ENCODE measurements around the gene TMEM258. TPM values are rescaled to one million over a fixed set of nuclear protein-coding genes. Genes with fewer than 3 reads are reported as not detected.
A peak's percentile ranks its signal among the peaks of the same experiment; 100 is the strongest.

The TMEM258 gene
- polyA plus RNA-seq, 10 donors, result 123 to 167 (median 137) TPM

- DNase-seq, result no peak
Observed at GRCh38 chr11:61762223-61762615, 30.2 kb downstream of the TMEM258 start.

GRCh38 chr11:61761440-61762222 is 30.8 kb downstream of the TMEM258 start:
- DNase-seq, result no peak

GRCh38 chr11:61760946-61761345 is 31.5 kb downstream of the TMEM258 start:
- no peak for DNase-seq

GRCh38 chr11:61757213-61757862 is 35.1 kb downstream of the TMEM258 start:
- no peak for DNase-seq

- no peak for DNase-seq
Observed at GRCh38 chr11:61756452-61757212, 35.8 kb downstream of the TMEM258 start.

- no peak for DNase-seq
Observed at GRCh38 chr11:61756147-61756451, 36.3 kb downstream of the TMEM258 start.

GRCh38 chr11:61754534-61755482 is 37.6 kb downstream of the TMEM258 start:
- no peak for DNase-seq

GRCh38 chr11:61753672-61754071 is 38.7 kb downstream of the TMEM258 start:
- DNase-seq, result no peak

- no peak for DNase-seq
Observed at GRCh38 chr11:61752925-61753521, 39.4 kb downstream of the TMEM258 start.

GRCh38 chr11:61752117-61752924 is 40.1 kb downstream of the TMEM258 start, which contains the start of gene MYRF:
Gene MYRF, plus strand, starts transcription at chr11:61752636. Its CDS starts 109 bp downstream, at chr11:61752745.
- peak in 2 of 3 donors; percentile 34 to 58 for DNase-seq

GRCh38 chr11:61751384-61751783 is 41.0 kb downstream of the TMEM258 start:
- no peak for DNase-seq

- DNase-seq, result no peak
Observed at GRCh38 chr11:61750631-61751273, 41.6 kb downstream of the TMEM258 start.

- peak in 1 of 3 donors; percentile 64 for DNase-seq
Observed at GRCh38 chr11:61749591-61750217, 42.7 kb downstream of the TMEM258 start.

GRCh38 chr11:61747967-61748285 is 44.5 kb downstream of the TMEM258 start:
- DNase-seq, result no peak

GRCh38 chr11:61747192-61747966 is 45.0 kb downstream of the TMEM258 start:
- DNase-seq, result peak; percentile 32 to 79 (median 64)

GRCh38 chr11:61746442-61747191 is 45.8 kb downstream of the TMEM258 start:
- DNase-seq, result no peak

GRCh38 chr11:61745781-61746441 is 46.5 kb downstream of the TMEM258 start:
- DNase-seq, result peak in 1 of 3 donors; percentile 56
